PC-9 (cell line): ENCODE results near the gene PARD6B.

Experiments used
- CTCF ChIP-seq: fragments of 200-600 bp; sonication (generic); conservative IDR thresholded peaks from 2 replicates; pipeline ENCODE4 v1.6.1; 2017; ENCODE audit warnings: mixed run types, antibody characterized with exemption, mild to moderate bottlenecking, moderate library complexity
- EZH2 ChIP-seq: fragments of 200-600 bp; sonication (generic); IDR thresholded peaks from 2 replicates; pipeline ENCODE4 v1.8.0; 2017; ENCODE audit warnings: antibody characterized with exemption, low read depth

GRCh38 chr20:50745634-50746137, 14.3 kb downstream of the PARD6B start:
- TF ChIP-seq CTCF: no peak
- TF ChIP-seq EZH2: no peak
